Measurements from ENCODE around the gene MRTO4.

The MRTO4 gene

GRCh38 chr1:19251305-19252196, at the start of gene MRTO4, which contains the start of gene EMC1:
TSS of gene MRTO4 (plus strand) at chr1:19251805. CDS start at chr1:19251836, 31 bp downstream.
TSS of gene EMC1 (minus strand) at chr1:19251524. CDS start at chr1:19251509, 15 bp downstream.
- Histone ChIP-seq H3K27me3 (replicated peaks; ENCODE audit: insufficient read depth, low read length) (no peaks in the 10 kb centered on the region), H3K4me1 (ENCODE audit: low read length) (peaks cover 18% of the 10 kb centered on the region), H3K27ac (ENCODE audit: low read length) (peak within 1 kb of the TSS; percentile 90), H3F3A (ENCODE audit: insufficient read depth, low read length) (no peaks in the 10 kb centered on the region), H3K9ac (ENCODE audit: low read length) (peak within 1 kb of the TSS; percentile 94), H3K79me2 (ENCODE audit: low read length) (peaks cover 96% of the 10 kb centered on the region), H3K9me2 (replicated peaks; ENCODE audit: insufficient read depth, low read length) (no peaks in the 10 kb centered on the region), H3K36me3 (replicated peaks; ENCODE audit: insufficient read depth, low read length) (no peaks in the 10 kb centered on the region; the same call in 1 of the 2 replicates), H3K9me3 (replicated peaks; ENCODE audit: insufficient read depth, low read length) (no peaks in the 10 kb centered on the region), H2AFZ (ENCODE audit: low read length) (peak within 1 kb of the TSS; percentile 90), H3K4me3 (ENCODE audit: low read length) (peak within 1 kb of the TSS; percentile 87), H4K20me1 (ENCODE audit: insufficient read depth, low read length) (peaks cover 6% of the 10 kb centered on the region; the same call in 1 of the 2 replicates), H3K4me2 (ENCODE audit: low read depth, low read length) (peak within 1 kb of the TSS; percentile 95)
- DNase-seq, result peak; percentile 83
- no peak for TF ChIP-seq EZH2 (optimal IDR thresholded peaks at IDR 0.05; ENCODE audit: low read depth, low read length)
- TF ChIP-seq CTCF (IDR thresholded peaks at IDR 0.05; ENCODE audit: low read length), result no peak
- no peak for TF ChIP-seq EZH2phosphoT487 (IDR thresholded peaks at IDR 0.05; ENCODE audit: low read length)

- Histone ChIP-seq H3K9me3 (replicated peaks; ENCODE audit: insufficient read depth, low read length) (no peaks in the 10 kb centered on the region), H3K9me2 (replicated peaks; ENCODE audit: insufficient read depth, low read length) (no peaks in the 10 kb centered on the region), H3K27ac (ENCODE audit: low read length) (no peak overlapping the region), H3K4me3 (ENCODE audit: low read length) (no peak overlapping the region), H2AFZ (ENCODE audit: low read length) (no peak overlapping the region), H3K9ac (ENCODE audit: low read length) (no peak overlapping the region), H3K79me2 (ENCODE audit: low read length) (peaks cover 84% of the 10 kb centered on the region), H3K4me1 (ENCODE audit: low read length) (peaks cover 19% of the 10 kb centered on the region), H3K36me3 (replicated peaks; ENCODE audit: insufficient read depth, low read length) (peaks cover 13% of the 10 kb centered on the region; the same call in 1 of the 2 replicates), H3F3A (ENCODE audit: insufficient read depth, low read length) (peaks cover 8% of the 10 kb centered on the region; the same call in 1 of the 2 replicates), H3K4me2 (ENCODE audit: low read depth, low read length) (no peak overlapping the region), H3K27me3 (replicated peaks; ENCODE audit: insufficient read depth, low read length) (no peaks in the 10 kb centered on the region), H4K20me1 (ENCODE audit: insufficient read depth, low read length) (peaks cover 18% of the 10 kb centered on the region)
- DNase-seq, result no peak
- TF ChIP-seq EZH2phosphoT487 (IDR thresholded peaks at IDR 0.05; ENCODE audit: low read length), result no peak
- TF ChIP-seq CTCF (IDR thresholded peaks at IDR 0.05; ENCODE audit: low read length), result no peak
- no peak for TF ChIP-seq EZH2 (optimal IDR thresholded peaks at IDR 0.05; ENCODE audit: low read depth, low read length)
Measured at GRCh38 chr1:19202396-19202795, 49.2 kb upstream of the MRTO4 start.

GRCh38 chr1:19203440-19203839, 48.2 kb upstream of the MRTO4 start:
- H3K27me3 ChIP-seq (replicated peaks; ENCODE audit: insufficient read depth, low read length), result no peaks in the 10 kb centered on the region
- H3K79me2 ChIP-seq (ENCODE audit: low read length), result peaks cover 94% of the 10 kb centered on the region
- peaks cover 8% of the 10 kb centered on the region; the same call in 1 of the 2 replicates for H3F3A ChIP-seq (ENCODE audit: insufficient read depth, low read length)
- peaks cover 10% of the 10 kb centered on the region; the same call in 1 of the 2 replicates for H3K36me3 ChIP-seq (replicated peaks; ENCODE audit: insufficient read depth, low read length)
- H3K27ac ChIP-seq (ENCODE audit: low read length), result no peak overlapping the region
- no peak overlapping the region for H3K4me2 ChIP-seq (ENCODE audit: low read depth, low read length)
- TF ChIP-seq CTCF (IDR thresholded peaks at IDR 0.05; ENCODE audit: low read length), result no peak
- no peak for TF ChIP-seq EZH2 (optimal IDR thresholded peaks at IDR 0.05; ENCODE audit: low read depth, low read length)
- no peak for TF ChIP-seq EZH2phosphoT487 (IDR thresholded peaks at IDR 0.05; ENCODE audit: low read length)
- H3K9me2 ChIP-seq (replicated peaks; ENCODE audit: insufficient read depth, low read length), result no peaks in the 10 kb centered on the region
- no peak overlapping the region for H3K4me3 ChIP-seq (ENCODE audit: low read length)
- peaks cover 20% of the 10 kb centered on the region for H3K4me1 ChIP-seq (ENCODE audit: low read length)
- peaks cover 18% of the 10 kb centered on the region for H4K20me1 ChIP-seq (ENCODE audit: insufficient read depth, low read length)
- no peak for DNase-seq
- no peak overlapping the region for H3K9ac ChIP-seq (ENCODE audit: low read length)
- no peak overlapping the region for H2AFZ ChIP-seq (ENCODE audit: low read length)
- no peaks in the 10 kb centered on the region for H3K9me3 ChIP-seq (replicated peaks; ENCODE audit: insufficient read depth, low read length)

All from MM.1S (cell line).